Measurements from ENCODE around the gene PLCD3.

- no peak for TF ChIP-seq EZH2phosphoT487 (IDR thresholded peaks at IDR 0.05; ENCODE audit: borderline replicate concordance, low read depth, low read length)
- TF ChIP-seq, protein P1, sequence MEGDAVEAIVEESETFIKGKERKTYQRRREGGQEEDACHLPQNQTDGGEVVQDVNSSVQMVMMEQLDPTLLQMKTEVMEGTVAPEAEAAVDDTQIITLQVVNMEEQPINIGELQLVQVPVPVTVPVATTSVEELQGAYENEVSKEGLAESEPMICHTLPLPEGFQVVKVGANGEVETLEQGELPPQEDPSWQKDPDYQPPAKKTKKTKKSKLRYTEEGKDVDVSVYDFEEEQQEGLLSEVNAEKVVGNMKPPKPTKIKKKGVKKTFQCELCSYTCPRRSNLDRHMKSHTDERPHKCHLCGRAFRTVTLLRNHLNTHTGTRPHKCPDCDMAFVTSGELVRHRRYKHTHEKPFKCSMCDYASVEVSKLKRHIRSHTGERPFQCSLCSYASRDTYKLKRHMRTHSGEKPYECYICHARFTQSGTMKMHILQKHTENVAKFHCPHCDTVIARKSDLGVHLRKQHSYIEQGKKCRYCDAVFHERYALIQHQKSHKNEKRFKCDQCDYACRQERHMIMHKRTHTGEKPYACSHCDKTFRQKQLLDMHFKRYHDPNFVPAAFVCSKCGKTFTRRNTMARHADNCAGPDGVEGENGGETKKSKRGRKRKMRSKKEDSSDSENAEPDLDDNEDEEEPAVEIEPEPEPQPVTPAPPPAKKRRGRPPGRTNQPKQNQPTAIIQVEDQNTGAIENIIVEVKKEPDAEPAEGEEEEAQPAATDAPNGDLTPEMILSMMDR (conservative IDR thresholded peaks at IDR 0.05; ENCODE audit: low read length) = no peak
Measured at GRCh38 chr17:45112559-45113423, 19.5 kb downstream of the PLCD3 start.
